ENCODE measurements around the gene NME3. TPM values are rescaled to one million over a fixed set of nuclear protein-coding genes. Genes with fewer than 3 reads are reported as not detected.
A peak's percentile ranks its signal among the peaks of the same experiment; 100 is the strongest.

NME3 gene
- total and polyA plus RNA-seq, 2 donors (not counting 3 experiments of a cell fraction or from before 2014, with no cell fraction given) = 38.2 to 74.4 TPM

DNA sequence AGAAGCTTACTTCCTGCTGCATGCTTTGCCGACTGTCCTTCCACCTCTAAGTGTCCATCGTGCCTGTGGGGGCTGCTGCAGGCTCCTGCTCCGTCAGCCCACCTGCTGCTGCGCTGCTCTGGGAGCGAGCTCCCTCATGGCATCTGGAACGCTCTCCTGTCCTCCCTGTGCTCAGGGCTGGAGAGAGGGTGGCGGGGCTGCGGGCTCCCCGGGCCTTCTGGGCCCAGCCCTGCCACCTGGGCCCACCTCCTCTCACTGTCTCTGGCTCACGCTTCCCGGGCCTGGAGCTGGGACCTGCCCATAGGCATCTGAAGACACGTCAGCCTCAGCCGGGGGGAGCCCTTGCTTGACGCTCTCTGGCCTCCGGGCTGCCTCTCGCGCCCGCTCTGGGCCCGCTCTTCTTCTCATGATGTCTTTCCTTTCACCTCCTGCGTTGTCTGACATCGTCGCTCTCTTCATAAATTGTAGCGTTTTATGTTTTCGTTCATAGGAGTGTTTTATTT lies 27.0 kb downstream of the NME3 start:
- H3K27me3 ChIP-seq (ENCODE audit: control insufficient read depth in 2 of 2, insufficient read depth in 2 of 2, low read length in 2 of 2) = no peaks in the 10 kb centered on the region
- dilution Hi-C loops (cut with MboI; ENCODE audit: extremely low pct_ligation_motif_present, low sequenced_read_pairs) (no loop called here), intact Hi-C loops (cut with micrococcal nuclease) (no loop called here)
- no peak overlapping the region for H2AFZ ChIP-seq (ENCODE audit: low read depth, low read length)
- no peak overlapping the region for H3K9ac ChIP-seq (replicated peaks; ENCODE audit: extremely low read depth, insufficient read depth, low read length)
- no peak overlapping the region for H3K27ac ChIP-seq (ENCODE audit: insufficient read depth, low read depth, low read length)
- ChIA-PET POLR2A (no interaction called here), CTCF (interaction anchor here (1.4 kb wide), 1 partner anchor 21 kb away, joined by 6 read pairs; no protein-coding TSS in a partner anchor)
- H3K9me3 ChIP-seq (replicated peaks; ENCODE audit: control insufficient read depth, insufficient read depth, low read length) = no peaks in the 10 kb centered on the region
- no peaks in the 10 kb centered on the region for H3K9me1 ChIP-seq (replicated peaks; ENCODE audit: control insufficient read depth, extremely low read depth, insufficient read depth, low read length)
- no TSS peak for BruUV-seq (replicated peaks)
- peaks cover 4 to 45% of the 10 kb centered on the region in 2 experiments for H3K36me3 ChIP-seq (ENCODE audit: control insufficient read depth in 2 of 2, extremely low read depth in 1 of 2, insufficient read depth in 2 of 2, low read length in 2 of 2)
- DNase-seq (ENCODE audit: low read depth, low spot score) = no peak
- no peaks in the 10 kb centered on the region for H3K4me1 ChIP-seq (ENCODE audit: control insufficient read depth, extremely low read depth, insufficient read depth, low read length)
- no peaks in the 10 kb centered on the region for H3K79me2 ChIP-seq (ENCODE audit: control insufficient read depth, insufficient read depth, low read length)
- no peak for FAIRE-seq
- no peak overlapping the region for H3K4me3 ChIP-seq (replicated peaks in 1 of 3; ENCODE audit: insufficient read depth in 1 of 3, low read depth in 1 of 3, low read length in 3 of 3)
- no peak overlapping the region for H3K4me2 ChIP-seq (ENCODE audit: insufficient read depth, low read length)
- TF ChIP-seq GATA2 (IDR thresholded peaks at IDR 0.05; ENCODE audit: insufficient read depth, insufficient read length, low read depth, low read length) (no peak), EZH2 (IDR thresholded peaks at IDR 0.05; ENCODE audit: borderline replicate concordance, low read depth, low read length, severe bottlenecking) (no peak), MAX (IDR thresholded peaks at IDR 0.05; ENCODE audit: insufficient read depth, insufficient read length) (no peak)
- no peaks in the 10 kb centered on the region for H4K20me1 ChIP-seq (replicated peaks; ENCODE audit: control insufficient read depth, extremely low read depth, insufficient read depth, low read length)

GRCh38 chr16:1743376-1744337 lies 27.7 kb downstream of the NME3 start:
- Histone ChIP-seq H3K79me2 (ENCODE audit: control insufficient read depth, insufficient read depth, low read length) (no peaks in the 10 kb centered on the region), H3K9ac (replicated peaks; ENCODE audit: extremely low read depth, insufficient read depth, low read length) (no peak overlapping the region), H2AFZ (ENCODE audit: low read depth, low read length) (no peak overlapping the region), H3K36me3 (ENCODE audit: control insufficient read depth in 2 of 2, extremely low read depth in 1 of 2, insufficient read depth in 2 of 2, low read length in 2 of 2) (peaks cover 3 to 38% of the 10 kb centered on the region in 2 experiments), H3K4me3 (replicated peaks in 1 of 3; ENCODE audit: insufficient read depth in 1 of 3, low read depth in 1 of 3, low read length in 3 of 3) (no peak overlapping the region), H3K9me3 (replicated peaks; ENCODE audit: control insufficient read depth, insufficient read depth, low read length) (no peaks in the 10 kb centered on the region), H3K4me2 (ENCODE audit: insufficient read depth, low read length) (no peak overlapping the region), H3K27me3 (ENCODE audit: control insufficient read depth in 2 of 2, insufficient read depth in 2 of 2, low read length in 2 of 2) (no peaks in the 10 kb centered on the region), H3K9me1 (replicated peaks; ENCODE audit: control insufficient read depth, extremely low read depth, insufficient read depth, low read length) (no peaks in the 10 kb centered on the region), H3K4me1 (ENCODE audit: control insufficient read depth, extremely low read depth, insufficient read depth, low read length) (no peaks in the 10 kb centered on the region), H3K27ac (ENCODE audit: insufficient read depth, low read depth, low read length) (no peak overlapping the region), H4K20me1 (replicated peaks; ENCODE audit: control insufficient read depth, extremely low read depth, insufficient read depth, low read length) (no peaks in the 10 kb centered on the region)
- ChIA-PET CTCF (interaction anchor here (1.4 kb wide), 1 partner anchor 20 kb away, joined by 6 read pairs; no protein-coding TSS in a partner anchor), POLR2A (no interaction called here)
- no peak for TF ChIP-seq POLR2AphosphoS5 (IDR thresholded peaks at IDR 0.05; ENCODE audit: insufficient read depth, low read depth, low read length)
- no peak for TF ChIP-seq MYC (IDR thresholded peaks at IDR 0.05; ENCODE audit: low read depth, low read length)
- no peak for TF ChIP-seq CTCF (IDR thresholded peaks at IDR 0.05; ENCODE audit: extremely low read depth in 1 of 2, insufficient read depth in 1 of 2, low read depth in 1 of 2, low read length in 2 of 2)
- TF ChIP-seq MAX (IDR thresholded peaks at IDR 0.05; ENCODE audit: insufficient read depth, insufficient read length) = no peak
- no peak for TF ChIP-seq JUN (IDR thresholded peaks at IDR 0.05; ENCODE audit: borderline replicate concordance, insufficient read depth, insufficient read length, low read depth)
- TF ChIP-seq EZH2 (IDR thresholded peaks at IDR 0.05; ENCODE audit: borderline replicate concordance, low read depth, low read length, severe bottlenecking) = no peak
- no peak for TF ChIP-seq POLR2A (IDR thresholded peaks at IDR 0.05; ENCODE audit: low read depth, low read length)
- no peak for TF ChIP-seq GATA2 (IDR thresholded peaks at IDR 0.05; ENCODE audit: insufficient read depth, insufficient read length, low read depth, low read length)
- no peak for TF ChIP-seq FOS (IDR thresholded peaks at IDR 0.05; ENCODE audit: borderline replicate concordance, insufficient read depth, low read length)
- intact Hi-C loops (cut with micrococcal nuclease) = no loop called here
- FAIRE-seq (no peak), DNase-seq (ENCODE audit: low read depth, low spot score) (no peak)
- dilution Hi-C loops (cut with MboI; ENCODE audit: extremely low pct_ligation_motif_present, low sequenced_read_pairs) = no loop called here
- BruUV-seq (replicated peaks) = TSS peak; percentile 13

All from endothelial cell of umbilical vein (primary cell).